WERI-Rb-1 (cell line): ENCODE results near the gene SGIP1.

ENCODE experiments used
- DNase-seq: peaks from one replicate; pipeline ENCODE4 v3.0.0-alpha.2; 2020
- H3K27ac ChIP-seq: fragments of 250-450 bp; sonication (Bioruptor Pico); 2 replicates; pipeline ENCODE4 v1.5.1; 2020; ENCODE audit warnings: mild to moderate bottlenecking, moderate library complexity
- H3K27me3 ChIP-seq: fragments of 250-450 bp; sonication (Bioruptor Pico); 2 replicates; pipeline ENCODE4 v1.5.1; 2021; ENCODE audit warnings: mild to moderate bottlenecking, low read depth, moderate library complexity; ENCODE audit not compliant: insufficient read depth, severe bottlenecking
- H3K36me3 ChIP-seq: fragments of 250-450 bp; sonication (Bioruptor Pico); 2 replicates; pipeline ENCODE4 v1.5.1; 2020; ENCODE audit warnings: mild to moderate bottlenecking, moderate library complexity
- H3K4me3 ChIP-seq: 2 replicates; pipeline ENCODE4 v1.5.1; 2011; ENCODE audit warnings: low read depth, mild to moderate bottlenecking, control low read depth, low read length
- H3K9me3 ChIP-seq: fragments of 250-450 bp; sonication (Bioruptor Pico); 2 replicates; pipeline ENCODE4 v1.5.1; 2021; ENCODE audit warnings: mild to moderate bottlenecking, moderate library complexity; ENCODE audit not compliant: severe bottlenecking
- TF ChIP-seq, protein P1 (sequence below): IDR thresholded peaks from 2 replicates; pipeline ENCODE4 v1.5.1; 2011; ENCODE audit warnings: low read depth, mild to moderate bottlenecking, control low read depth, inconsistent platforms, low read length

Gene SGIP1

GRCh38 chr1:66685265-66685664 is 151.3 kb downstream of the SGIP1 start:
- no peak overlapping the region for H3K27ac ChIP-seq
- no peaks in the 10 kb centered on the region for H3K27me3 ChIP-seq
- TF ChIP-seq, protein P1, sequence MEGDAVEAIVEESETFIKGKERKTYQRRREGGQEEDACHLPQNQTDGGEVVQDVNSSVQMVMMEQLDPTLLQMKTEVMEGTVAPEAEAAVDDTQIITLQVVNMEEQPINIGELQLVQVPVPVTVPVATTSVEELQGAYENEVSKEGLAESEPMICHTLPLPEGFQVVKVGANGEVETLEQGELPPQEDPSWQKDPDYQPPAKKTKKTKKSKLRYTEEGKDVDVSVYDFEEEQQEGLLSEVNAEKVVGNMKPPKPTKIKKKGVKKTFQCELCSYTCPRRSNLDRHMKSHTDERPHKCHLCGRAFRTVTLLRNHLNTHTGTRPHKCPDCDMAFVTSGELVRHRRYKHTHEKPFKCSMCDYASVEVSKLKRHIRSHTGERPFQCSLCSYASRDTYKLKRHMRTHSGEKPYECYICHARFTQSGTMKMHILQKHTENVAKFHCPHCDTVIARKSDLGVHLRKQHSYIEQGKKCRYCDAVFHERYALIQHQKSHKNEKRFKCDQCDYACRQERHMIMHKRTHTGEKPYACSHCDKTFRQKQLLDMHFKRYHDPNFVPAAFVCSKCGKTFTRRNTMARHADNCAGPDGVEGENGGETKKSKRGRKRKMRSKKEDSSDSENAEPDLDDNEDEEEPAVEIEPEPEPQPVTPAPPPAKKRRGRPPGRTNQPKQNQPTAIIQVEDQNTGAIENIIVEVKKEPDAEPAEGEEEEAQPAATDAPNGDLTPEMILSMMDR = no peak
- no peak overlapping the region for H3K4me3 ChIP-seq
- no peak for DNase-seq
- H3K36me3 ChIP-seq = no peaks in the 10 kb centered on the region
- no peaks in the 10 kb centered on the region for H3K9me3 ChIP-seq

- no peak for DNase-seq
- H3K27ac ChIP-seq = no peak overlapping the region
- TF ChIP-seq, protein P1 = no peak
- no peaks in the 10 kb centered on the region for H3K36me3 ChIP-seq
- no peaks in the 10 kb centered on the region for H3K9me3 ChIP-seq
- H3K27me3 ChIP-seq = no peaks in the 10 kb centered on the region
- H3K4me3 ChIP-seq = no peak overlapping the region
Observed at GRCh38 chr1:66685670-66686069, 151.7 kb downstream of the SGIP1 start.

GRCh38 chr1:66686406-66686805 is 152.5 kb downstream of the SGIP1 start:
- no peak overlapping the region for H3K4me3 ChIP-seq
- no peak overlapping the region for H3K27ac ChIP-seq
- TF ChIP-seq, protein P1 = no peak
- no peak for DNase-seq
- no peaks in the 10 kb centered on the region for H3K27me3 ChIP-seq
- no peaks in the 10 kb centered on the region for H3K9me3 ChIP-seq
- H3K36me3 ChIP-seq = no peaks in the 10 kb centered on the region

GRCh38 chr1:66687358-66687757 is 153.4 kb downstream of the SGIP1 start:
- no peak overlapping the region for H3K27ac ChIP-seq
- no peaks in the 10 kb centered on the region; the same call in 1 of the 2 replicates for H3K36me3 ChIP-seq
- TF ChIP-seq, protein P1 = no peak
- no peaks in the 10 kb centered on the region for H3K27me3 ChIP-seq
- H3K9me3 ChIP-seq = no peaks in the 10 kb centered on the region
- DNase-seq = no peak
- H3K4me3 ChIP-seq = no peak overlapping the region

- Histone ChIP-seq H3K27ac (no peak overlapping the region), H3K36me3 (no peaks in the 10 kb centered on the region; the same call in 1 of the 2 replicates)
- TF ChIP-seq, protein P1 = no peak
Observed at GRCh38 chr1:66690666-66691381, 156.9 kb downstream of the SGIP1 start.

DNA sequence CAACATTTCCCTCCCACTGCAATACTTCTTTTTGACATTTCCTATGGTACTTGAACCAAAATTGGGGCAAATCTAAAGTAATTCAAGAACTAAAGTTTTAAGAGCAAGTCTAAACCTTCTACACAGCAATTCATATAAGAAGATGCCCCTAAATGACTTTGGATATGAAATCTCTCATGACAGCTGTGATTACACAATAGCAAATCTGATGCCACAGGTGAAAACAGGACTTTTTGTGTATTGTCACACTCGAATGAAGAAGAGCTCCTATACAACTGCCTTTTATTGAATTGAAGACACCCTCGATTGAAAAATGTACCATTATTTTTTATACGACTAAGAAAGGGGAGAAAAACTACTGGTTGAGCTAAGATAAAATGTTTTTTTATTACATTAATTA is 158.7 kb downstream of the SGIP1 start:
- Histone ChIP-seq H3K36me3 (no peaks in the 10 kb centered on the region; the same call in 1 of the 2 replicates), H3K9me3 (no peaks in the 10 kb centered on the region), H3K27ac (no peak overlapping the region), H3K27me3 (no peaks in the 10 kb centered on the region), H3K4me3 (no peak overlapping the region)
- TF ChIP-seq, protein P1 = no peak
- no peak for DNase-seq

More at GRCh38 chr1:66690666-66691381, 156.9 kb downstream of the SGIP1 start:
- H3K27me3 ChIP-seq = no peaks in the 10 kb centered on the region
- no peak overlapping the region for H3K4me3 ChIP-seq
- H3K9me3 ChIP-seq = no peaks in the 10 kb centered on the region
- no peak for DNase-seq
